Renal pelvis (tissue), 4 donors: ENCODE data around the gene PPM1H. TPM values are rescaled to one million over a fixed set of nuclear protein-coding genes. Genes with fewer than 3 reads are reported as not detected.
"Not testable (repeated sequence)": the region's sequence is repeated elsewhere in the genome, so short reads cannot be mapped to it uniquely, and the experiment has no call there.

Source experiments
- DNase-seq: peaks from one replicate; pipeline ENCODE4 v3.0.0-alpha.2; 2013
- polyA plus RNA-seq, 3 donors: library from polyadenylated mRNA; unstranded; fragments of 120-200 nt; gene quantifications; one replicate each; pipeline ENCODE4 v1.2.1, GENCODE V29; 2013; ENCODE audit not compliant: insufficient read length in 3 of 3

The PPM1H gene
- polyA plus RNA-seq, 3 donors = 27.7 to 28.9 (median 27.7) TPM

DNA sequence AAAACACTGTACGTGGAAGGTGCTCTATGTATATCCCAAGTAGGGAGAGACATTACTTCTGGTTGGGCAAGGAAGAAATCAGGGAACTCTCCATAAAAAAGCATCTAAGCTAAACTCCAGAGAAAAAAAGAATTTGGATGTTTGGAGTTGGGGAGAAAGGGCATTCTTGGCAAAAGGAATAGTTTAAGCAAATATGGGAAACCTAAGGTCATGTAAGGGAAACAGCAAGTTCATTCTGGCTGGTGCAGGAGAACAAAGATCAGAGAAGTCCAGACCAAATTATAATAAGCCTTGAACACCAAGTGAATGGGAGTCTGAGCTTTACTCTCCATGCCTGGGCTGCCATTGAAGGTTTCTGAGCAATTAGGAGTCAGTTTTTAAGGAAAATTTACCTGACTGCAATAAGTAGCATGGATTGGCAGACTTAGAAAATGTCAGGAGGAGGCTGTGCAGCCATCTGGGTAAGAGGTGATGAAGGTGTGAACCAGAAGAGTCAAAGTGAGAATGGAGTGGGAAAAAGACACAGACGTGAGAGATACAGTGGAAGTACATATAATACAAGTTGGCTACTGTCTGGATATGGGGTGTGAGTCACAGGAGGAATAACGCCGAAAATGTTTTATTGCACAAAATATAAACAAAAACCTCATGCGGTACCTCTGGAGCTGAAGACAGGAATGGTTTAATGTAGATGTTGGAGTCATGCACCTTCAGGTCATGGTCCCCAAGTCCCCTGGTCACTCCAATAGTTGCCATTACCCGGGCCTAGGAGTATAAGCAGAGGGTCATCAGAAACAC is 245.7 kb downstream of the PPM1H start:
- DNase-seq = no peak

DNA sequence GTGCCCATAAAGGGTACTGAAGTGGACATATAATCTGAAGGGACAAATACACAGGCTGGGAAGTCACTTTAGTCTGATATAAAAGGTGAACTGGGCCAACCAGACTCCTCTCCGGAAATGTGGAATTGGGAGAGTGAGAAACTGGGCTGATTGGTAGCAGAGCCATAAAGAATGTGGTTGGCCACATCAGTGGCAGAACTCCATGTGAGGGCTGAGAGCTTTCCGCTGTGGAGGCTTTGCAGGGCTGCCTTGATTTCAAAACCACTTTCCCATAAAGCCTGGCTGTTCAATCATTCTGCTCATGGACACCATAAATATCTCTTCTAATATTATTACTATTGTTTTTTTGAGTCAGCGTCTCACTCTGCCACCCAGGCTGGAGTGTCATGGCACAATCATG is 248.0 kb downstream of the PPM1H start:
- DNase-seq = no peak

DNA sequence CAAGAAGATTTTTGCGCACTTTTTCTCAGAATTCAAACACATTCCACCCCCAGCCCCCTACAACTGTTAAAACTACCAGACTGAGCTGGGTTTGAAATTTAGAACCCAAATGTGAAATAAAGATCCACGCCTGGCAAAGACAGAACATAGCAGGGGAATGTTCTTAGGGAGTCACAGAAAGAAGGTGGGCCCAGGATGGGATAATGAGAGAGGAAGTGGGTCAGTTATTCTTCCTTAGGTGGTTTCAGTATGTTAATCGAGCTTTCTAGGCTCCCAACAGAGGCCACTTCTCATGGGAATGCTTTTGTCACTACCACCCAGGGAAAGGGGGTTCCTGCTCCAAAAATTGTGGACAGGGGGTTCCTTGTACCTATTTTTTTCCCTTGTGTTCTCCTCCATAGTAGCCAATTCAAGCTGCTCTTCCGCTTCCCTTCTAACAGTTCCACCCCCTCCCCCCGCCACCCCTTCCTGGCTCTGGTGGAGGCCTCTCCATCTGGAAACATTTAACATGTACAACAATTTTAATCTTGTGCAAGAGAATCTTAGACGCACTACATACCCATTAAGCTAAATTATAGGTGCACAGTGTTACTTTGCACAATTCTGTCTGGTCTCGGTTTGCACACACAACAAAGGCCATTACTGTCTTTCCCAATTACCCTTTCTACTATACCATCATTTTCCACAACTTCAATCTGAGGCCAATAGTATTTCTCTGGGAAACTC is 250.2 kb downstream of the PPM1H start:
- DNase-seq = no peak

DNA sequence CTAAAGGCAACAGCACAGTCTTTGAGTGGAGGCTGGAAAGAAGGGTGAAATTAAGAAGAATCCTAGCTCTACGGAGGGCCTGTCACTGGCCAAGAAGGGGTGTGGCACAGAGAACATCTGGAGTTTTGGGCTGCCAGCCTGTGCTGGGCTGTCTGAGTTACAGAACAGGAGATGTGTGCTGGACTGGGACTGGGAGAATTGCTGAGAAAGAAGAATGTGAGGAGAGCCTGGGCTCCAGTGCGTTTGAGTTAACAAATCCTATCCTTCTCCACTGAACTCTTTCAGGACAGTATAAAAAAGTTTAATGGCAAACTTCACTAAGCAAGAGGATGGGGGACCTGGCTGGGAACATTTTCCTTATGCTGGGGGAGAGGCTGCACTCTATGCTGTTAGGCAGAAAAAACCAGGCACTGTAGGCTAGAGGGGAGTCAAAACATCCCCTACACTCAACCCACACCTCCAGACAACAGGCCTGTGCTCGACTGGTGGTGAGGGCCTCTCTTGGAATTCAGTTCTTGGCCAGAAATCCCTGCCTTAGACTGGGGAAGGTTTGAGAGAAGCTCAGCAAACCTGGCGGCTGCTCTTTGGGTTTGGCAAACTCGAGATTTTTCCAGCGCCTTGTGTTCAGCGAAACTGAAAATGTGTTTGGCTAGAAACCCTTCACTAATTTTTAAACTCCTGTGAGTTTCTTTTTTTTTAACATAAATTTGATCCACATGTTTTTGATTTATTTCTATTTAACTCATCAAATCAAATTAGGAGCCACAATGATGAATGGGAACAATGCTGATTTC is 251.0 kb downstream of the PPM1H start:
- DNase-seq = no peak

DNA sequence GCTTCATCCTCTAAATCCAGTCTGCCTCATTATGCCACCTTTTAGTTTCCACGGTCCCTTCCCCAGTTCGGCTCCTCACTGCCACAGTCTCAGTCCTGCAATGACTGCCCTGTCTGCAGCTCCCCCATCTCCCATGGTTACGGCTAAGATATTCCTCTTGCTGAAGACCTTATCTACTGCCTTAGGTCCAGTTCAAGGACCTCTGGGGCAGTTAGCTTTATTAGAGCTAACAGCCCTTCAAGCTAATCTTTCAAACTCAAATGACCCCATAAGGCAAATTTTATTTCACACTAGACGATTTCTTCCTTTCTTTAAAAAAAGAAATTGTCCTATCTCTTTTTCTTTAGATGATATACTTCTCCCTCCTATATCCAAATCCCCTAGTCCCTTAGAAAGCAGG is 253.6 kb downstream of the PPM1H start:
- DNase-seq = no peak

DNA sequence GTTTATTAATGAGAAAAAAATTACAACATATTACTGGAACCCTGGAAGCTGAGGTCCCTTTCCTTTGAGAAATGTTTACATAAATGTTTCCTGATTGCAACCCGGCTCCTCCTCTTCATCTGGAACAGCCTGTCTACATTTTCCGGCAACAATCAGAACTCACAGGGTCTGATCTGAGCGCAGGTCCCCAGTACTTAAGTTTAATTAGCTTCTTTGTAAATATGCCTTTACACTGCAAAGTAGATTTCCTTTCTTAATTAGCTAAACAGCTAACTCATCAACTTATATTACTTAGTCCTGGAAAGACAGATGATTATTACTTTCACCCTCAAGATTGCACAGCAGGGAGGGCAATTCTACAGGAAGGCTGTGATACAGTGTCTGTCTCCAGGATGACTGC is 255.3 kb downstream of the PPM1H start:
- no peak for DNase-seq

DNA sequence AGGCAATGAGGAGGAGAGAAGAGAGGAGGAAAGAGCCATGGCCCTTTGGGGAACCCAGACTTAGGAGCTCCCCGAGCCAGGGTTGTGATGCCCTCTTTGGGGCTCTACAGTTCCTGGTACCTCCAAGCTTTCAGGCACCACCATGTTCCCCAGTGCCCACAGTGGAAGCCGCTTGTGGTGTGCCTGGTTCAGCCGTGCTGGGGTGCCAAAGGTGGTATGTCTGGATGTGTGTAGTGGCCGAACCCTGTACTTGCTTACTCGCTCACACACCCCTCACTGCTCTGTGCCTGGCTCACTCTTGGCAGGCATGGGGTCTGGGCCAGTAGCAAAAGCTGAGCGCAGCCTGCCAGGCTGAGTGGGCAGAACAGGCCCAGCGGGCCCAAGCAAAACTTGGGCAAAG is 257.6 kb downstream of the PPM1H start:
- DNase-seq = no peak

DNA sequence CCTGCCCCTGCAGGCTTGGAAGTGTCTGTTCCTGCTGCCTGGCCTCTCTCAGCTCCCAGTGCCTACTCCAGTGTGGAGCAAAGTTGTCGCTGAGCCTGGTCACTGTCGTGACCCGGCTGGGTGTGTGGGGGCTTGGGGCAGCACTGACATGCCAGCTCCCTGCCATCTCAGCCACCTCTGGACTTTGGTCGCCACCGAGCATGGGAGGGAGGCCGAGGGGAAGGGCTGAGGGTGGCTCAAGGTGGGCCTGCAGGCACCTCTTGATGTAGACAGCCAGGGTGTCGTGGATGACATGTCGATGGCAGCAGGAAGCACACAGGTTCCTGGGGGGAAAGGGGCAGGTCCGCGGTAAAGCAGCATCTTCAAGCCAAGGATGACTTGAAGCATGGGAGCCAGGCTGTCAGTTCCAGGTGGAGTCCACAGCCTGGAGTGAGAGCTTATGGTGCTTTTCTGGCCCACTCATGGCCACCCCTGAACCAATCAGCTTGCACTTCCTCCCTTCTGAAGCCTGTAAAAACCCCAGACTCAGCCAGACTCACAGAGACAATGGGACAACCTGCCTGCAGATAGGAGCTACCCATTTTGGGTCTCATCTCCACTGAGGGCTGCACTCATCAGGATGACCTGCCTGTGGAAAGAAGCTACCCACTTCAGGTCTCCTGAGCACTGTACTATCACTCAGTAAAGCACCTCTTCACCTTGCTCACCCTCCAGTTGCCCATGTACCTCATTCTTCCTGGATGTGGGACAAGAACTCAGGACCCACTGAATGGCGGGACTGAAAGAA is 258.2 kb downstream of the PPM1H start:
- no peak for DNase-seq

DNA sequence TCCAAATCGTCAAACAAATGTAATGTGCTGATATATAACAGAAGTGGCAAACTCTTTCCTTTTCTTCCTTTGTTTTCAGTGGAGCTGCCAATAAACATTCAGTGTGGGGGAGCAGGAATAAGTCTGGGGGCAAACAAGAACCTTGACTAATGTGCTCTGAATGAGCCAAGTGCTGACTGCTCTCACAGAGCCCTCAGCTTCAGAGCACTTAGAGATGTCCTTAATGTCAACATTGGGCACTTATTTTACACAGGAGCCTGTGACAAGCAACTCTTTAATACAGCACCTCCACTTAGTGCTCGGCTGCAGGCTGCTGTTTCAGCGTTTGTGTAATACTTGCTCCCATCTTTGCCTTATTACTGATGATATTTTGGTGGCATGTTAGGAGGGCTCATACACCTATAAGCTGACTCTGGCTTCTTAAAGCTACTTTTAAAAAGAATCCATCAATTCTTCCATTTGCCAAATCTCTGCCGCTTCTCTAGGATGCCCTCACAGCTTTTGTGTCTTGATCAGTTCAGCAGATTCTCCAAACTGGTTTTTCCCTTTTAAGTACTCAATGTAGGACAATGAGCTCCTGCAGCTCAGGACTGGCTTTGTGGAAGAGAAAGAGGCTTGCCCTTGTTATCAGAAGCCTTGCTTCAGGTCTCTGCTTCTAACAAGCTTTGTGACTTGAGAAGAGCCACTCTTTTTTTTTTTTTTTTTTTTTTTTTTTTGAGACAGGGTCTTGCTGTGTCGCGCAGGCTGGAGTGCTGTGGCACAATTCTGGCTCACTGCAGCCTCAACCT is 261.7 kb downstream of the PPM1H start:
- no peak for DNase-seq

DNA sequence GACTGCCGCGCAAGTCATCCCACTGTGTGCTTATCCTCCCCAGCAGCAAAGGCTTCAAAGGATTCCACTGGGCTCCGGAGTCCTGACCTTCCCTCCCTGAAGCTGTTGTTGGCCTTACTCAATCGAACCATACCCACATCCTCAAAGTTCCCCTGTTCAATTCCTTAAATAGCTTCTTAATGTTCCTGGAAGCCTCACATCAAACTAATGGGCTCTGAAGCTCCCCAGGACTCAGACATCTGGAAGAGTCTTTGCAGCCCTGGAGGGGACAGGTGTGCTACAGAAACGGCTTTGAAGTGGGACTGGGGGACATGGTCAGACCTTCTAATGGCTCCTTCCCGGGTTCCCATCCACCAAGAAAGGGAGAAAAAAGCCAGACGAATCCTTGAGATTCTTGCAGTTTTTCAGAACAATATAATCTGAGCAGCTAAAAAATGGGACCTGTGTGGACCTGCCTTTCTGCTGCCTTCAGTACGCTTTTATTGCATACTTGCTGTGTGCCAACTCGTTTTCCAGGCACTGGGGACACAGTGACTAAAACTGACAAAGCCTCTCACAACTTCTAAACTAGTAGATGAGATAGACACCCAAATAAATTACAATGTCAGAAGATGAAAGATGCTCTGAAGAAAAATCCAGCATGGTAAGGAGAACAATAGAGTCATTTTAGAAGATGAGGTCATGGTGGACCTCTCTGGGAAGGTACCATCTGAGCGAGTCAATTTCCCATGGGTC is 263.8 kb downstream of the PPM1H start:
- DNase-seq = no peak

DNA sequence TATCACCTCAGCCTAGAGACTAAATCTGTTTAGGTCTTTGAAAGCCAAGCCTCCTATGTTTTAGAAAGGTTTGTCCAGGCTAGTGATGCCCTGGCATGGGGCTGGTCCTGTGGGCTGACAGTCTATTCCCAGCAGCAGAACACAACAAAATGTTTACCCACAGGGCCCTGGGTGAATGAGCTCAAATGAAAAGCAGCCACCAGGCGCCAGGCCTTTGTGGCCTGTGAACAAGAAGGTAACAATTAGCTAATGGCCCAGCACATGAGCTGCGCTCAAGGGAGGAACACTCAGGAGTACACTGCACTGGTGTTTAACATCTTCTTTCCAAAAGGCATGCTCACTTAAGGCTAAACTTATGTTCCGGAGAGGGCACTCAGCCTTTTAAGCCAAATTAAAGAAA is 266.2 kb downstream of the PPM1H start:
- no peak for DNase-seq

DNA sequence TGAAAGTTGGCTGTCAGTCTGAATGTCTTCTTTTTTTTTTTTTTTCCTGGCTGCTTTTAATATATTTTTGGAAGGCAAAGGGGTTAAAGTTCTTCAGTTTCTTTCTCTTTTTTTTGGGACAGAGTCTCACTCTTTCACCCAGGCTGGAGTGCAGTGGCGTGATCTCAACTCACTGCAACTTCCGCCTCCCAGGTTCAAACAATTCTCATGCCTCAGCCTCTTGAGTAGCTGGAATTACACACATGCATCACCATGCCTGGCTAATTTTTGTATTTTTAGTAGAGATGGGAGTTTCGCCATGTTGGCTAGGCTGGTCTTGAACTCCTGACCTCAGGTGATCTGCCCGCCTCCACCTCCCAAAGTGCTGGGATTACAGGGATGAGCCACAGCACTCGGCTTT is 270.0 kb downstream of the PPM1H start:
- DNase-seq = not testable (repeated sequence)

DNA sequence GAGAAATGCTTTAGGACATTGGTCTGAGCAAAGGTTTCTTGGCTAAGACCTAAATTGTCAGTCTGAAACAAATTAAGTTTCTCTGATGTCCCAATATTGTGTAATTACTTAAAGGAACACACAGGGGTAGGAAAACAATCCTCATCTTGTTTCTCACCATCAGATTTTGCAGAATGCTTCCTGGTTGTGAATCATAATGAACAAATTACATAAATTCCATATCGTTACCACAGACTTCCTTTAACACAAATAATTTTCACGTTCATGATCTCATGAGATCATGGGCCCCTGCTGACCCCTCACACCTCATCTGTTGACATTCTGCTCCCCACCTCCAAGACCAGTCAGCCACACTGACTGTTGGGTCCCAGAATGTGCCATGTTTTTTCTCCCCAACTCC is 274.2 kb downstream of the PPM1H start:
- DNase-seq = no peak

DNA sequence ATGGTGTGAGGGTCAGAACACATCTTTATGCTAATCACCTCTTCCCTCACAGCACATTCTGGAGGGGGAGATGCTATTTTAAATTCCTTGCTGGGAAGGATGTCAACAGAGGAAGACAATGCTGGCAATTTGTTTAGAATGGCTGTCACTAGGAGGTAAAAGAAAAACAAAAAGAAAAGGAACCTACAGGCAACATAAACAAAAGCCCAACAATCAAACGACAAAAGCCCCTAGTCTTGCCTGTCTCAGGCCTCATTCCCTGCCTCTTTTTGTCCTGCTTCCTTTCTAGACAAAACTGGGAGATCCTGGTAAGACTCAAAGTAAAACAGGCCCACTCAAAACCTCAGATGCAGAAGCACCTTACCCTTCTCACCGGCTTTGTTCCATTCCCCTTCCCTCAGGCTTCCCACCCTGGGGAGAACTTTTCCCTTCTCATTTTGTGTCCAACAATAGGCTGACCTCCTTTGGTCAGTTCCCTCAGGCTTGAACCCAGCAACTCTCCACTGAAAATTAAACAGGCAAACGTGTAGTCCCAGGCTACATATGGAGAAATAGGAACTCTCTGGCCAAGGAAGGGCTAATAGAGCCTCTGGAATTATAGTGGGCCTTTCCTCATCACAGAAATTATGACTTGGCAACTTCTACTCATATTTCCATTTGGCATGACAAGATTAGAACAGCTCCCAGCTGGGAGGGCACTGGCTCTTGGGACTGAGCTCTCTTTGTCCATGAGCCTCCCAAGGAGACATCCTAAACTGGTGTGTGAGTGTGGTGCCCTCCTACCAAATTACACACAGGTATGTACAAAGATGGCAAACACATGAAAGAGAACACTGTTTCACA is 275.3 kb downstream of the PPM1H start:
- DNase-seq = no peak

DNA sequence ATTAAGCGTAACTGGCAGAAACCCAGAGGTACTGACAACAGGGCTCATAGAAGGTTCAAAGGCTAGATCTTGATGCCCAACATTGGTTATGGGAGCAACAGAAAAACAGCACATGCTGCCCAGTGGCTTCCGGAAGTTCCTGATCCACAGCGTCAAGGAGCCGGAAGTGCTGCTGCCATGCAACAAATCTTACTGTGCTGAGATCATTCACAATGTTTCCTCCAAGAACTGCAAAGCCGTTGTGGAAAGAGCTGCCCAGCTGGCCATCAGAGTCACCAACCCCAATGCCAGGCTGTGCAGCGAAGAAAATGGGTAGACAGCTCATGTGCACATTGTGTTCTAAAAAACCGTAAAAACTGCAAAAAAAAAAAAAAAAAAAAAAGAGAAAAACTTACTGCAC is 276.0 kb downstream of the PPM1H start:
- no peak for DNase-seq

DNA sequence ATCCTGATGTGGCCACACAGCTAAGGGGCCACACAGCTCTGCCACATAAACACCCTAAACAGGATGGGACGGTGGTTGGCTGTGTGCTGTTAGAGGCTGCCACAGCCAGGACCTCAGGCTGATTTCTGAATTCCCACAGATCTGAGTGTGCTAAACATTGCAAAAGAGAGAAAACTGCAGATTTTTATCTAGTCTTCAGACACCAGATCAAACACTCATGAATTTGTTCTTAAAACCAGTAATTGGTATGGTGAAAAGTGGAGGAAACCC is 277.7 kb downstream of the PPM1H start:
- DNase-seq = no peak

DNA sequence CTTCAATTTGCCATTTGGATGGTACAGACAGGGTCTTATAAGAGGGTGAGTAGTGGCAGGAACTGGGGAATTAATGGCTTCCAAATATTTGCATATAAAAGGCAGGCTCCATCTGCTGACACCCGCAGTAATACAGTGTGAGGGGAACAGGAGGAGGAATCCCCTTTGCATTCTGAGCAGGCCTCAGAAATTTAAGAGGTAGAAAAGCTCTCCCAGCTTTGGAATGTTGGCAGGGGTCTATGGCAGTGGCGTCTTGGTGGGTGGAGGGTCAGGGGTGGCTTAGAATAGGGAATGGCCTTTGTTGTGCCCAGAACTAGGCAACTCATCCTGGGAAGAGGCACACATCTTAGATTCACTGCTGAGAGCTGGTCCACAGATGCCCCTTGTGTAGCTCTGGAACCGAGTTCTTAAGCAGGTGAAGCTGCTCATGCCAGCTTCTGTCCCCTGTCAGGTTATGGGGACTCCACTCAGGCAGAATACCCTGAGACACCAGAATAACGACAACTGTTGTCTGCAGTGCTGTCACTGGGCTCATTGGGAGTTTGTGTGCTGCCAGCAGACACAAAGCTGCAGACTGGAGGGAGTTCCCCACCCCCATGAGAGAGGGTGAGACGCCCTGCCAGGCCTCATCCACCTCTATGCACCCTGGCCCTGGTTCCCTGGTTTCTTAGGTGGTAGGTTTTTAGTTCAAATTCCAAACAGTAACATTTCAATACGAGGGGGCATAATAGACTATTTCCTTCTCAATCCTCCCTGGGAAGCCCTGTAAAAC is 278.2 kb downstream of the PPM1H start:
- no peak for DNase-seq

DNA sequence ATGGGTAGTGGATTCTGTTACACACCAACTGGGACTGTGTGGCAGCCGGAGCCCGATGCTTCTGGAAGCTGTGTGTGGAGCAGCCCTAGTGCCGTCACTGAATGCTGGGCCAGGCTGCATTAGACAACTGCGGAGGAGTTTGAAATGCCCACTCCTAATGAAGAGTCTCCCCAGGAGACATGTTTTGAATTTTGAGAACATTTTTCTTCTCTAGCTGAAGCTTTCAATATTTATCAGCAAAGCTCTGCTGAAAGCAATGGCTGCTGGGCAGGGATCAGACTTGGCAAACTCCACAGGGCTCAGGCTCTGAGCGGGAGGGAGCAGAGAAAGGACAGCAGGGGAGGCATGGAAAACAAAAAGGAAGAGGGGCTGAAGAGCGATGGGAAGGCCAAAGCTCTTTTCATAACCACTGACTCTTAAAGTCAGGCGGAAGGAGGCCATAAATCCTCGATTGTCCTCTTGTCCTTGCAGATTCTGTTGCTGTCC is 279.2 kb downstream of the PPM1H start:
- no peak for DNase-seq
